GM18907 (cell line): ENCODE data around the gene ZAP70.
"Not testable (repeated sequence)": the region's sequence is repeated elsewhere in the genome, so short reads cannot be mapped to it uniquely, and the experiment has no call there.

Experiments used
- ATAC-seq: cut with Tn5 transposase; IDR thresholded peaks from one replicate; pipeline ENCODE4 v1.9.1; 2021; ENCODE audit warnings: mild to moderate bottlenecking, moderate library complexity; ENCODE audit not compliant: unreplicated experiment

The ZAP70 gene

GRCh38 chr2:97697252-97698235 lies 15.8 kb upstream of the ZAP70 start:
- no peak for ATAC-seq

GRCh38 chr2:97698530-97698929 lies 14.8 kb upstream of the ZAP70 start:
- ATAC-seq, result no peak

GRCh38 chr2:97699765-97700444 lies 13.5 kb upstream of the ZAP70 start:
- ATAC-seq, result peak; percentile 59

GRCh38 chr2:97701186-97701585 lies 12.2 kb upstream of the ZAP70 start:
- ATAC-seq, result no peak

- no peak for ATAC-seq
Observed at GRCh38 chr2:97701851-97702465, 11.4 kb upstream of the ZAP70 start.

GRCh38 chr2:97702731-97703470 lies 10.5 kb upstream of the ZAP70 start:
- no peak for ATAC-seq

- ATAC-seq, result no peak
Observed at GRCh38 chr2:97703741-97704140, 9.6 kb upstream of the ZAP70 start.

GRCh38 chr2:97704989-97705388 lies 8.4 kb upstream of the ZAP70 start:
- ATAC-seq, result no peak

GRCh38 chr2:97706112-97706511 lies 7.3 kb upstream of the ZAP70 start:
- no peak for ATAC-seq

- ATAC-seq, result no peak
Observed at GRCh38 chr2:97706708-97707345, 6.5 kb upstream of the ZAP70 start.

- no peak for ATAC-seq
Observed at GRCh38 chr2:97707362-97708047, 5.9 kb upstream of the ZAP70 start.

GRCh38 chr2:97708048-97708380 lies 5.4 kb upstream of the ZAP70 start:
- no peak for ATAC-seq

GRCh38 chr2:97708608-97709007 lies 4.8 kb upstream of the ZAP70 start:
- no peak for ATAC-seq

GRCh38 chr2:97711394-97711711 lies 2.0 kb upstream of the ZAP70 start:
- no peak for ATAC-seq

GRCh38 chr2:97712175-97712574 lies 1.2 kb upstream of the ZAP70 start:
- ATAC-seq, result not testable (repeated sequence)

- ATAC-seq, result no peak
Observed at GRCh38 chr2:97712693-97713295, 582 bp upstream of the ZAP70 start.

- ATAC-seq, result no peak
Observed at GRCh38 chr2:97714084-97714949, 941 bp downstream of the ZAP70 start.

- no peak for ATAC-seq
Observed at GRCh38 chr2:97714950-97715652, 1.7 kb downstream of the ZAP70 start.
